Tibial nerve (tissue), 4 donors: Measurements from ENCODE around the gene SLC29A3.

Experiments used
- EP300 ChIP-seq, 2 donors: sonication (generic); formaldehyde crosslinking; IDR thresholded peaks; one replicate each; pipeline ENCODE4 v1.6.1; 2017; ENCODE audit warnings: antibody characterized with exemption in 2 of 2, mild to moderate bottlenecking in 1 of 2
- POLR2A ChIP-seq, 2 donors: fragments of 450-650 bp; IDR thresholded peaks; one replicate each; pipeline ENCODE4 v1.6.1; 2017; ENCODE audit warnings: antibody characterized with exemption in 2 of 2, mild to moderate bottlenecking in 2 of 2, moderate library complexity in 2 of 2
- TF ChIP-seq, protein P1 (sequence below), 5 experiments: fragments of 200-600 bp in 3 of 5; fragments of 450-650 bp in 2 of 5; sonication (generic) in 3 of 5; IDR thresholded peaks; one replicate each; pipeline ENCODE4 v1.5.1; 2016 to 2019; ENCODE audit warnings: antibody characterized with exemption in 5 of 5, mild to moderate bottlenecking in 3 of 5, moderate library complexity in 2 of 5

GRCh38 chr10:71402005-71402404 is 82.9 kb downstream of the SLC29A3 start:
- TF ChIP-seq, protein P1, sequence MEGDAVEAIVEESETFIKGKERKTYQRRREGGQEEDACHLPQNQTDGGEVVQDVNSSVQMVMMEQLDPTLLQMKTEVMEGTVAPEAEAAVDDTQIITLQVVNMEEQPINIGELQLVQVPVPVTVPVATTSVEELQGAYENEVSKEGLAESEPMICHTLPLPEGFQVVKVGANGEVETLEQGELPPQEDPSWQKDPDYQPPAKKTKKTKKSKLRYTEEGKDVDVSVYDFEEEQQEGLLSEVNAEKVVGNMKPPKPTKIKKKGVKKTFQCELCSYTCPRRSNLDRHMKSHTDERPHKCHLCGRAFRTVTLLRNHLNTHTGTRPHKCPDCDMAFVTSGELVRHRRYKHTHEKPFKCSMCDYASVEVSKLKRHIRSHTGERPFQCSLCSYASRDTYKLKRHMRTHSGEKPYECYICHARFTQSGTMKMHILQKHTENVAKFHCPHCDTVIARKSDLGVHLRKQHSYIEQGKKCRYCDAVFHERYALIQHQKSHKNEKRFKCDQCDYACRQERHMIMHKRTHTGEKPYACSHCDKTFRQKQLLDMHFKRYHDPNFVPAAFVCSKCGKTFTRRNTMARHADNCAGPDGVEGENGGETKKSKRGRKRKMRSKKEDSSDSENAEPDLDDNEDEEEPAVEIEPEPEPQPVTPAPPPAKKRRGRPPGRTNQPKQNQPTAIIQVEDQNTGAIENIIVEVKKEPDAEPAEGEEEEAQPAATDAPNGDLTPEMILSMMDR (IDR thresholded peaks at IDR 0.05): no peak
- TF ChIP-seq POLR2A (IDR thresholded peaks at IDR 0.05): no peak
- no peak for TF ChIP-seq EP300 (IDR thresholded peaks at IDR 0.05)
